GM20000 (cell line): ENCODE data around the gene HIVEP2.

Experiments
- DNase-seq: peaks from one replicate; pipeline ENCODE4 v3.0.0; 2012; ENCODE audit warnings: low spot score
- TF ChIP-seq, protein P1 (sequence below): IDR thresholded peaks from 2 replicates; pipeline ENCODE4 v1.5.1; 2012; ENCODE audit warnings: mild to moderate bottlenecking, control low read depth; ENCODE audit errors: extremely low read depth, missing control alignments

HIVEP2 gene

DNA sequence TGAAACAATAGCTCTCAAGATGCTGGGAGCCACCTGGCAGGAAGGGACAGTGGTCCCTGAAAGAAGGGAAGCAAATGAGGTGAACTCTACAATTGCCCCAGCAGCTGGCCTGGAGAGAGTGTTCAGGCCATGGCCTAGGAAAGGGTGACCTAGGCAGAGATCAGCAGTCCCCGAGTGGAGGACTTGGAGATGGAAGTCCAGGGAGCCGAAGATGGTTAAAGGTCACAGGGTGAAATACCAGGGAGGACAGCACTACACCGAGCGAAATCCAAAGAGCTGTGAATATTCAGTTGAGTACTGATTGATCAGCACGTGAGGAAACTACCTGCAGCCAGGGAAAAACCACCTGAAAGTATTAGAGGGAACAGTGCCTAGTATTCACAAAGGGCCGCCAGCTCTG, 133.1 kb downstream of the HIVEP2 start:
- DNase-seq: no peak
- TF ChIP-seq, protein P1, sequence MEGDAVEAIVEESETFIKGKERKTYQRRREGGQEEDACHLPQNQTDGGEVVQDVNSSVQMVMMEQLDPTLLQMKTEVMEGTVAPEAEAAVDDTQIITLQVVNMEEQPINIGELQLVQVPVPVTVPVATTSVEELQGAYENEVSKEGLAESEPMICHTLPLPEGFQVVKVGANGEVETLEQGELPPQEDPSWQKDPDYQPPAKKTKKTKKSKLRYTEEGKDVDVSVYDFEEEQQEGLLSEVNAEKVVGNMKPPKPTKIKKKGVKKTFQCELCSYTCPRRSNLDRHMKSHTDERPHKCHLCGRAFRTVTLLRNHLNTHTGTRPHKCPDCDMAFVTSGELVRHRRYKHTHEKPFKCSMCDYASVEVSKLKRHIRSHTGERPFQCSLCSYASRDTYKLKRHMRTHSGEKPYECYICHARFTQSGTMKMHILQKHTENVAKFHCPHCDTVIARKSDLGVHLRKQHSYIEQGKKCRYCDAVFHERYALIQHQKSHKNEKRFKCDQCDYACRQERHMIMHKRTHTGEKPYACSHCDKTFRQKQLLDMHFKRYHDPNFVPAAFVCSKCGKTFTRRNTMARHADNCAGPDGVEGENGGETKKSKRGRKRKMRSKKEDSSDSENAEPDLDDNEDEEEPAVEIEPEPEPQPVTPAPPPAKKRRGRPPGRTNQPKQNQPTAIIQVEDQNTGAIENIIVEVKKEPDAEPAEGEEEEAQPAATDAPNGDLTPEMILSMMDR: no peak

DNA sequence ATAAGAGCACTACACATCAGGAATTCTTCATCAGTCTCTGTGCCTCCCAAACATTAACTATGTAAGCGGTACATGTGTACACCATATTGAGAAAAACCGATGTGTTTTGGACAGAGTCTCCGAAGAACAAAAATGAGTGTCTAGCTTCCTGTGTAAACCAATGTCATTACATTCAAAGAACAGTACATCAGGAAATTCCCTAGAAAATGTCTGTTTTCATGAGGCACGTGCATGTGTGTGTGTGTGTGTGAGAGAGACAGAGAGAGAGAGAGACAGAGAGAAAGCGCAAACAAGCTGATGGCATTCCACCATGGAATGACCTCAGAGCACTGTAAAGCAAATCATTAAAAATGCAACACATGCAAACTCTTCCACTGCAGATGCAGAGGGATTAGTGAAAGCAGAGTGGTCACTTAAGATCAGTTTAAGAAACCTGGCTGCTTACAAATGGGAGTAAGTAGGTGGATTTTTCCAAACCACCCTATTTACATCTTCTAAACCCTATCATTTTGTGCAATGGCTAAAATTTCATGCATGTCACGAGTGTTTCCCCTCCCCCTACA, 133.9 kb downstream of the HIVEP2 start:
- DNase-seq: no peak
- TF ChIP-seq, protein P1: no peak

- TF ChIP-seq, protein P1: no peak
- DNase-seq: no peak
Measured at GRCh38 chr6:142809947-142810346, 135.0 kb downstream of the HIVEP2 start.

DNA sequence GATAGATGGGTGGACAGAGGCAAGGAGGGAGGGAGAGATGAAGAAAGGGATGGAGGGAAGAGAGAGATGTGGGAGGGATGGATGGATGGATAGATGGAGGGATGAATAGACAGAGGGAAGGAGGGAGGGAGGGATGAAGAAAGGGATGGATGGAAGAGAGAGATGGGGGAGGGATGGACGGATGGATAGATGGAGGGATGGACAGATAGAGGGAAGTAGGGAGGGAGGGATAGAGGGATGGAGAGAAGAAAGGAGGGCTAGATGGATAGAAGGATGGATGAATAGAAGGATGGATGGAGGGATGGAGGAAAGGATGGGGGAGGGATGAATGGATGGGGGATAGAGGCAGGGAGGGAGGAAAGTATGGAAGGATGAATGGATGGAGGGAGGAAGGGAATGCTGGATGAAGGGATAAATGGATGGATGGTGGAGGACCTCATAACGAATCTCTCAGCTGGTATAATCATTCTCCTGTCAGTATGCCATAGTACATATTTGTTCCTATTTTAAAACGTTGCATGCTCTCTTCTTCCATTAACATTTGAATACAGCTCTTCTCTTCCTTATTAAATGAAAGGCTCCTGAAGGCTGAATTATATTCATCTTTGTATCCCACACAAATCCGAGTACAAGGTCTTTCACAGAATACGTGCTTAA, 136.4 kb downstream of the HIVEP2 start:
- no peak for DNase-seq
- TF ChIP-seq, protein P1: no peak

DNA sequence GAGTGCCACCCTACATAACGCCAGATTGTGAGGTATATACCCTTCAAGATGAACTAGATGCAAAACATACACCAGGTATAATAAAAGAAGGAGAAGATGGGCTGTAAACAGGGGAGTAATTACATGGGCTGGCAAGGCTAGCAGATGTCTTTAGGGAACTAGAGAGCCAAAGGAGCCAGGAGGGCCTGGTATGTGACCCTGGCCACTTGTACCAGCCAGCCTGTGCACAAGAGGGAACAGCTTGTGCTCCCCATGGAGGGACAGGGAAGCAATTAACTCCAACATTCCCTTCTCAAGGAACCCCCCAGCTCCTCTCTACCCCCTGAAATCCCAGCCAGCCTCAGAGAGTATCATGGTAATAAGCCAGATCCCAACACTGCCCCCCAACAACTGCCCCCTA, 139.9 kb downstream of the HIVEP2 start:
- TF ChIP-seq, protein P1: no peak
- DNase-seq: no peak

DNA sequence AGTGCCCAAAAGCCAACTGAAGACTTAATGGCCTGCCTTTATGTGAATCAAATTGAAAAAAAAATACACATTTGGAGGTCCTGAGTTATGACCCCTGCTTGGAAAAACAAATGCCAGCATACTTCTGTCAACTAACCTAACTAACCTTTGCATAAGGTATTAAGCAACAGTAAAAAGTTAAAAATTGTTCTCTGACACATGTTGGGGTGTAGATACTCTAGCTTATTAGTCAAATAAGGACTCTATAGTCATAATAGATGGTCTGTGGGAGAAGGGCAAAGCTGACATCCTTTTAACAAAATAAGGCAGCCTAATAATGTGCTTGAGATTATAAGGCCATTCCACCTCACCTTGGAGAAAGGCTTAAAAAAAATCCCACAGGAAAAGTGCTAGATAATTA, 140.5 kb downstream of the HIVEP2 start:
- TF ChIP-seq, protein P1: no peak
- no peak for DNase-seq

DNA sequence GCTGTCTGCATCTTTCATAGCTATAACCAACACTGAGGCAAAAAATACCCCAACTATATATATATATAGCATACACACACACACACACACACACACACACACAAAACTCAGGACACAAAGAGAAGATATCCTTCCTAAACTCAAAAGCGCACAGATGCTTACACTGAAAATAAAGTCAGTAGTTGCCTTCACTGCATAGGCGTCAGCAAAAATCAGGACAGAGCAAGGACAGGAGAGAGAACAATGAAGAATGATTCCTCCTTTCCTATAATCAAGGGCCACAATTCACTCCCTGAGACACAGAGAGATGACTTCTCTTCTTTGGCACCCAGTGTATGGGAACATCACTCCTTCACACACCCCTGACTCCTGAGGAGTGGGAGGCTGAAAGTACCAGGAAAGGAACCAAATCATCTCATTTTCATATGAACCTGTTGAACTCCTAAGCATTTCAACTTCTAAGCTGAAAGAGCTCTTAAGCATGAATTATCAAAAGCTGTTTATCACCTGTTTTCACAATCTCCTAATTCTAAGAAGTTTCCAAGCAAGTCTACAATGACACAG, 141.4 kb downstream of the HIVEP2 start:
- TF ChIP-seq, protein P1: no peak
- DNase-seq: no peak
